ENCODE data around the gene DCAF11.
A peak's percentile ranks its signal among the peaks of the same experiment; 100 is the strongest.

The DCAF11 gene

DNA sequence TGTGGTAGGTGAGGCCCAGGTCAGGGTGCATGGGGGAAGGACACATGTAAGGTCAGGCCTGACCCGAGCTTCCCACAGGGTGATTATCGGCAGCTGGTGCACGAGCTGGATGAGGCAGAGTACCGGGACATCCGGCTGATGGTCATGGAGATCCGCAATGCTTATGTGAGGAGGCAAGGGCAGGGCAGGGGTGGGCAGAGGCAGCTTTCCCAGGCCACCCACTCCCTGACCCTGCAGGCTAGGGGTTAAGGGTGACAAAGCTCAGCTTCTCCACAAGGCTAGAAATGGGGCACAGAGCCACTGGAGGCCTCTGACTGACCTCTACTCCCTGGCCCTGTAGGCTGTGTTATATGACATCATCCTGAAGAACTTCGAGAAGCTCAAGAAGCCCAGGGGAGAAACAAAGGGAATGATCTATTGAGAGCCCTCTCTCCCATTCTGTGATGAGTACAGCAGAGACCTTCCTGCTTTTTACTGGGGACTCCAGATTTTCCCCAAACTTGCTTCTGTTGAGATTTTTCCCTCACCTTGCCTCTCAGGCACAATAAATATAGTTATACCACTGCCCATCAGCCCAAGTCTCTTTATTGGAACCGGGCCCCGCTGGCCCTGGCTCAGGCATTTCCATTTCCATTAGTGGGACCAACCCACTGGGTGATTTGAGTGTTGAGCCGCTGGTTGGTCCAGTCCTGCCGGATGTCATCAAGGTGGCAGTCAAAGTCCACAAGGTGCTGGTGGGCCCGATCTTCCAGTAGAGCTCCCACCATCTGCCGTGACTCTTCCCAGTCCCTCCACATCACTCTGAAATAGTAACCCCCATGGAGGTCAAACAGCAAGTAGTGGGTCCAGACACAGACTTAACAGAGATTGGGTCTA is 24.1 kb downstream of the DCAF11 start:
- in situ Hi-C loops (cut with HindIII; ENCODE audit: low sequenced_read_pairs): no loop called here
- no peak for DNase-seq (ENCODE audit: low read depth, low spot score)
- no peak overlapping the region for H3K4me3 ChIP-seq (ENCODE audit: low read depth, low read length)
- TF ChIP-seq, protein P1, sequence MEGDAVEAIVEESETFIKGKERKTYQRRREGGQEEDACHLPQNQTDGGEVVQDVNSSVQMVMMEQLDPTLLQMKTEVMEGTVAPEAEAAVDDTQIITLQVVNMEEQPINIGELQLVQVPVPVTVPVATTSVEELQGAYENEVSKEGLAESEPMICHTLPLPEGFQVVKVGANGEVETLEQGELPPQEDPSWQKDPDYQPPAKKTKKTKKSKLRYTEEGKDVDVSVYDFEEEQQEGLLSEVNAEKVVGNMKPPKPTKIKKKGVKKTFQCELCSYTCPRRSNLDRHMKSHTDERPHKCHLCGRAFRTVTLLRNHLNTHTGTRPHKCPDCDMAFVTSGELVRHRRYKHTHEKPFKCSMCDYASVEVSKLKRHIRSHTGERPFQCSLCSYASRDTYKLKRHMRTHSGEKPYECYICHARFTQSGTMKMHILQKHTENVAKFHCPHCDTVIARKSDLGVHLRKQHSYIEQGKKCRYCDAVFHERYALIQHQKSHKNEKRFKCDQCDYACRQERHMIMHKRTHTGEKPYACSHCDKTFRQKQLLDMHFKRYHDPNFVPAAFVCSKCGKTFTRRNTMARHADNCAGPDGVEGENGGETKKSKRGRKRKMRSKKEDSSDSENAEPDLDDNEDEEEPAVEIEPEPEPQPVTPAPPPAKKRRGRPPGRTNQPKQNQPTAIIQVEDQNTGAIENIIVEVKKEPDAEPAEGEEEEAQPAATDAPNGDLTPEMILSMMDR (IDR thresholded peaks at IDR 0.05; ENCODE audit: low read depth, low read length): no peak

DNA sequence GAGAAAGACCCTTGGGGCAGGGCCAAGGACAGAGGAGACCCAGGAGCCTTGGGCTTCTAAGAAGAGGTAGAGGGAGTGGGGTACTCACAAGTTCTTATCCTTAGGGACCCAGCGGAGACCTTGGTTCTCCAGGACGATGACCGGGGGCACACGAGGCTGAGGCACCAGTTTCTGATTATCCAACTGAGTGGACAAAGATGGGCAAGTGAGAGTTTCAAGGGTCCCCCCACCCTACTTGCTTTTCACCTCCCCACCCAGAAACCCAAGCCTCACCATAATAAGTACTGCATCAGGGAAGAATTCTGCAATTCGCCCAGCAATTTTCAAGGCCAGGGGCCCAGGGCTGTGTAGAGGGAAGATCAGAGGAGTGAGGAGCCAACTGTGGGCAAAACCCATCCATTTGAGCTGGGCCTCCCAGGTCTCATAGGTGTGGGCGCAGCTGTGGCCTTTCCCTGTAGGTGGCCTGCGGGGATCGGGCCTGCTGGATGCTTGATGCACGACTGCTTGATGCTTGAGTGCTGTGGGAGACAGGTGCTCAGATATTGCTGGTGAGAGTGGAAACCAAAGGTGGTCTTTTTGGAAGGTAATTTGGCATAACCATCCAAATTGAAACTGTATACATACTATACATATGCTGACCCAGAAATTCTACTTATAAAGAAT is 24.8 kb downstream of the DCAF11 start:
- DNase-seq (ENCODE audit: low read depth, low spot score): no peak
- in situ Hi-C loops (cut with HindIII; ENCODE audit: low sequenced_read_pairs): no loop called here
- peak overlapping the region; percentile 7 for H3K4me3 ChIP-seq (ENCODE audit: low read depth, low read length)
- TF ChIP-seq, protein P1 (IDR thresholded peaks at IDR 0.05; ENCODE audit: low read depth, low read length): no peak

GRCh38 chr14:24141097-24141880 is 26.7 kb downstream of the DCAF11 start, which contains the start of gene EMC9:
Gene EMC9, minus strand, starts transcription at chr14:24141591. Its CDS starts 287 bp downstream, at chr14:24141304.
- in situ Hi-C loops (cut with HindIII; ENCODE audit: low sequenced_read_pairs): no loop called here
- TF ChIP-seq, protein P1 (IDR thresholded peaks at IDR 0.05; ENCODE audit: low read depth, low read length): peak; percentile 23
- peak; percentile 100 for DNase-seq (ENCODE audit: low read depth, low spot score)
- H3K4me3 ChIP-seq (ENCODE audit: low read depth, low read length): peak within 1 kb of the TSS; percentile 84

- TF ChIP-seq, protein P1 (IDR thresholded peaks at IDR 0.05; ENCODE audit: low read depth, low read length): no peak
- in situ Hi-C loops (cut with HindIII; ENCODE audit: low sequenced_read_pairs): no loop called here
- DNase-seq (ENCODE audit: low read depth, low spot score): peak; percentile 19
- no peak overlapping the region for H3K4me3 ChIP-seq (ENCODE audit: low read depth, low read length)
Measured at GRCh38 chr14:24143511-24143910, 28.9 kb downstream of the DCAF11 start.

GRCh38 chr14:24144451-24144850 is 29.9 kb downstream of the DCAF11 start:
- TF ChIP-seq, protein P1 (IDR thresholded peaks at IDR 0.05; ENCODE audit: low read depth, low read length): no peak
- in situ Hi-C loops (cut with HindIII; ENCODE audit: low sequenced_read_pairs): no loop called here

DNA sequence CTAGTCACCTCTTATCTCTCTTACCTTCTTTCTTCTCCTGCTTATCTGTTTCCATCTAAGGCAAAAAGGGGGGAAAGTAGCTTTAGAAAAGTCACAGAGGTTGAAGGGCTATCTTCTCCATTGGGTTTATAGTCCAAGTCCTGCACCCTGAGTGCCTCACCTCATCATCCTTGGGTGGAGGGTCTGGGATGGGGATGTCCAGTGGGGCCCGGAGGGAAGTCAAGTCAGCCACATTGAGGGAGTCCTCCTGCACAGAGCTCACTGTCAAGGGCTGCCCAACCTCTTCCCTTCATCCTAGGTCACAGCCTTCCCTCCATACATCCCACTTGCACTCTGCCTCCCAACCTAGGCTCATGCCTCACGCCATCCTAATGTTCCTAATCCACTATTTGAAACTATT is 30.6 kb downstream of the DCAF11 start:
- DNase-seq (ENCODE audit: low read depth, low spot score): no peak
- TF ChIP-seq, protein P1 (IDR thresholded peaks at IDR 0.05; ENCODE audit: low read depth, low read length): no peak
- peak overlapping the region; percentile 89 for H3K4me3 ChIP-seq (ENCODE audit: low read depth, low read length)
- in situ Hi-C loops (cut with HindIII; ENCODE audit: low sequenced_read_pairs): no loop called here

More at GRCh38 chr14:24144451-24144850, 29.9 kb downstream of the DCAF11 start:
- no peak for DNase-seq (ENCODE audit: low read depth, low spot score)
- H3K4me3 ChIP-seq (ENCODE audit: low read depth, low read length): no peak overlapping the region

All from astrocyte of the spinal cord (primary cell).